GM21447 (cell line): ENCODE data around the gene CDC42EP3.

ENCODE experiments used
- ATAC-seq: cut with Tn5 transposase; IDR thresholded peaks from one replicate; pipeline ENCODE4 v1.9.1; 2021; ENCODE audit not compliant: unreplicated experiment

CDC42EP3 gene

DNA sequence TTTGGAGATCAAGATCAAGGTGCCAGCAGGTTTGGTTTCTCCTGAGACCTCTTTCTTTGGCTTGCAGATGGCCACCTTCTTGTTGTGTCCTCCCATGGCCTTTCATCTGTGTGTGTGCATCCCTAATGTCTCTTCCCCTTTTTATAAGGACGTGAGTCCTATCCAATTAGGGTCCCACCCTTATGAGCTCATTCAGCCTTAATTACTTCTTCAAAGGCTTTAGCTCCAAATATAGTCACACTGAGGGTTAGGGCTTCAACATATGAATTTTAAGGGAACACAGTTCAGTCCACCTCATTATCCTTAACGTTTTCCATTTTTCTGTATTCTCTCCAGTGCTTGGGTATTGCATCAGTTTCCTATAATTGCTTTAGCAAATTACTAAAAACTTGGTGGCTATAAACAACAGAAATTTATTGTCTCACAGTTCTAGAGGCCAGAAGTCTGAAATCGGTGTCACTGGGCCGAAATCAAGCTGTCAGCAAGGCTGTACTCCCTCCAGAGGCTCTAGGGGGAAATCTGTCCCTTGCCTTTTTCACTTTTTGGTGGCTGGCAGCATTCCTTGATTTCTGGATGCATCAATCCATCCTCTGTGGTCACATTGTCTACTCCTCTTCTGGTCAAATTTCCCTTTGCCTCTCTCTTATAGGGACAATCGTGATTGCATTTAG, 34.1 kb downstream of the CDC42EP3 start:
- ATAC-seq: no peak

DNA sequence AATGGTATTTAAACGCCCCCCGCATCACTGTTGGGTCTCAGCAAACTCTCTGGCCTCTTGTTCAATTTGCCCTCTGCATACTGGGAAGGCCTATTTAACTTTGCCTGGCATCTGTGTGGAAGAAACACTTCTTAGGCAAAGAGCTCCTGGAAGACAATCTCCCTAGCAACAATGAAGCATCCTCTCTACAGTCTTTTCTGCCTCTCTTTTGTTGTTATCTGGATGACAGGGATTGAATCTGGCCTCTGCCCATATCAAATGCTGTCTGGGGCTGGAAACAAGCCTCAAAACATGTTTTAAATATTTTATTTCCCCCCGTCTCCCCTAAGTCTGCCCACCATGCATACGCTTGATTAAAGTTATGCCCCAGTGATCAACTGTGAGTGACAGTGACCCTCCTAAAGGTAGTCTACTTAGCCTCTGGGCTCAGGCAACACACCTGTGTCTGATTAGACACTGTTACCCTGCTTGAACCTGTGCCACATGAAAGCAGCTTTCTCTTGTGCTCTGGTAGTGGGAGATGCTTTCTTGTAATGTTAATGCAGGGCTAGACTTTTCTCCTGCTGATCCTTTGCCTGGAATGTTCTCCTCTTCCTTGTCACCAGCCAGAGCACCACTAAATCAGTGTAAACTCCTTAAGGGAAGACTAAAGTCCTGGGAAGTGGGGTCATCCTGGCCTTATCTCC, 34.9 kb downstream of the CDC42EP3 start:
- ATAC-seq: no peak

DNA sequence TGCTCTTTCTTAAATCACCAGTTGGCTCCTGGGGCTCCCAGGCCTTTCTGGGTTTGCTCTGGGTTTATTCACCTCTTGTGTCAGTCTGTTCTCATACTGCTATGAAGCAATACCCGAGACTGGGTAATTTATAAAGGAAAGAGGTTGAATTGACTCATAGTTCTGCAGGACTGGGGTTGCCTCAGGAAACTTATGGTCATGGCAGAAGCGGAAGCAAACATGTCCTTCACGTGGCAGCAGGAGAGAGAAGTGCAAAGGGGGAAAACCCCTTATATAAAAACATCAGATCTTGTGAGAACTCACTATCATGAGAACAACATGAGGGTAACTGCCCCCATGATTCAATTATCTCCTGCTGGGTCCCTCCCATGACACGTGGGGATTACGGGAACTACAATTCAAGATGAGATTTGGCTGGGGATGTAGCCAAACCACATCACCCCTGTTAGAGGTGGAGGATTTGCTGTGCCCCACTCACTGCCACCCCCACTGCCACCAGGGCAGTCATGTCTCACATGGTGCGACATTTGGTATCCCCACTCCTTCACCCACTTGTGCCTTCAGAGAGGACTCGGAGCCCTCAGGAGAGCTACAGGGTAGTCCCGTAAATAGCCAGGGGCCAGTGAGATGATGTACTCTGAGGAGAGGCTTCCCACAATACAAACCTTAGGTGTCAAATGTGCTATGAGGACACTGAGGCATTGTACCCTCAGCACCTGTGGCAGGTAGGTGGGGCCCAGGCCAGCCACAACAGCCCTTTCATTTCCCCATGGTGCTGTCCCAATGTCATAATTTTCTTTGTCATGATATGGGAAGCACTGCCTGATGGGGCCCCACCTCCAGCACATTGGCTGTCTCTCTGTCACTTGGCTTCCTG, 35.7 kb downstream of the CDC42EP3 start:
- ATAC-seq: peak; percentile 83

DNA sequence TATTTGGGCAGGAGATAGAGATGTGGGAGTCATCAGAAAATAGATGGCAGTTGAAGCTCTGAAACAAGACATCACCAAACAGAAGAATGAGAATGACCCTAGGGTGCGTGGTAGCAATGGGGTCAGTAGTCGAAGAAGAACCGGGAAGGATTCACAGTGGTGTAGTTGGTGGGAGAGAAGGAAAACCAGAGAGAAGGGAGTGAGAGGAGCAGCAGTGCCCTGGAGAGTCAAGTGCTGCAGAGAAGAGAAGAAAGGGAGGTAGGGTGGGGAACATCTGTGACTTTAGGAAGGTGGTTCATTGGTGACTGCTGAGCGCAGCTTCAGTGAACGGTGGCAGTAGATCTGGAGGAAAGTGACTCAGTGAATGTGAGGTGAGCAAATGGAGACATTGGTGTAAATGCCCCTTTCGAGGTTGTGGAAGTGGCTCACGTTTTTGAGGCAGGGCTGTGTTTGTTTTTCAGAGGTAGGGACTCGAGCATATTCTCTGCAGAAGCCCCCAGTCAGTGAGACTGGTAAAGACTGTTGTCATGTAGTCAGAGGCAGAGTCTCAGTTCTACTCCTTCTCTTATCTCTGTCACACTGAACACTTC, 36.4 kb downstream of the CDC42EP3 start:
- ATAC-seq: peak; percentile 10

DNA sequence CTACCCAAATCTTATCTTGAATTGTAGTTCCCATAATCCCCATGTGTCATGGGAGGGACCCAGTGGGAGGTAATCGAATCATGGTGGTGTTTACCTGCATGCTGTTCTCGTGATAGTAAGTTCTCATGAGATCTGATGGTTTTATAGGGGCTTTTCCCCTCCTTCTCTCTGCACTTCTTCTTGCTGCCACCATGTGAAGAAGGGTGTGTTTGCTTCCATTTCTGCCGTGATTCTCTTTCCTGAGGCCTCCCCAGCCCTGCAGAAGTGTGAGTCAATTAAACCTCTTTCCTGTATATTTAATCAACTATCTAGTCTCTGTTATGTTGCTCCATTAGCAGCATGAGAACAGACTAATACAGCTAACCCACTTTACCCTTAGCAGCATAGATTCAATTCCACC, 37.6 kb downstream of the CDC42EP3 start:
- ATAC-seq: no peak

DNA sequence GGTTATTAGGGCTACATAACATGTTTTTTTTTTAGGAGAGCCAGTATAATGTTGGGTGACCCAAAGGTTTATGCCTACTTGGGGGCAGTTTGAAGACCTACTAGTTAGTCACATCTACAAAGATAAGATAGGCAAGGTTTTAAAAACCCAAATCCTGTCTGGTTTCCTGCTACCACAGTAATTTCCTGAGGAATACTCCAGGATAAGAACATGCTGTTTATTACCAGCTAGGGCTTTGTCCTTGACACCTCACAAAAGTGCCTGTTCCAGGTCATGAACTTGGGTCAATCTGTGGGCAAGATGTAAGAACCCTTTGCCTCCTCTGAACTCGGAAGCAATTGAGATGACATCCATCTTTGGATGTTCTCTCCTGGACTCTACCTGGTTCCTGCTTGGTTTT, 38.2 kb downstream of the CDC42EP3 start:
- ATAC-seq: no peak

DNA sequence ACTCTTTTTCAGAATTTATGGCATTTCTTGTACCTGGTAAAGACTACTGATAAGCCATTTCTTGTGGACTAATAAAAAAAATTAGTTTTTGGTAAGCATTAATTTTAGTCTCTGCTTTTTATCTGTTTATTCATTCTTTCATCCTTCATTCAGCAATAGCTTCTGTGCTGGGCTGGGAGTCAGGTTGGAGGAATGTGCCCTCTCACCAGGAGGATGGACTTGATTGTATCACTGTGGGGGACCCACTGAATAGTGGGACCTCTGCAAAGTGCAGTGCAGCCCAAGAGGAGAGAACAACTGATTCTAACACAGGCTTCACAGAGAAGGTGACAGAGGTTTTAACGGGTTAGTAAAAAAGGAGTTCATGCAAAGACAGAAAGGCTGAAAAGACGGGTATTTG, 39.1 kb downstream of the CDC42EP3 start:
- no peak for ATAC-seq

DNA sequence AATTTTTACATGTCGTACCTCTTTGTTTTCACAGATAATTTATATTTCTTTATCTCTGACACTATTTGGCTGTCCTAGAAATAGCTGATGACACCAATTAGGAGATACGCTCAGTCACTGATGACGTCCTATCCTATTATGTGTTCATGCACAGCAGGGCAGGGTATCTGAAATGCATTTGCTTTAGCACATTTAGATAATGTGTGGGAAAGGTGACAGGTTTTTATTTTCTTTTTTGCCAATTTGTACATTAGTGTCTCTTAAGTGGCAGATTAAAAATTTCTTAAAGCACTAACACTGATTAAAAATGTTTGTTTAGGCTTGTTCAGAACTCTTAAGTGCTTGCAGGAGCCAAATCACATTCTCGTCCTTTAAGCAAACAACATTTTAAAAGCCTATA, 39.7 kb downstream of the CDC42EP3 start:
- ATAC-seq: no peak

DNA sequence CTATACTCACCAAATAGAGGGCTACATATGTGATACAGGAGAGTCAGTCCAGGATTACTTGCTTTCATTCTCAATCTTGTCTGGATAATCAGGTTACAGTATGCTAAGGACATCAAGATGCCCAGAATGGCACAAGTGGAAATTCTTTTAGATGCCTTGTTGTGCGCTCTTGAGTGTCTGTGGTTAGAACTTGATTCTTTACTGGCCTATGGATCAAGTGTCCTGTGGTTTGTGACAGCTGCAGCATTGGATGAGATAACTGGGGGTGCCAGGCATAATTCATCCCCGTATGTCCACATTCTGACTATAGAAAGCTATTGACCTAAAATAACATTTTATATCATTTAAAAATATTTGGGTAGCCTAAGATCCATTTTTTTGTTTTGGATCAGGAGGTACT, 40.1 kb downstream of the CDC42EP3 start:
- no peak for ATAC-seq

DNA sequence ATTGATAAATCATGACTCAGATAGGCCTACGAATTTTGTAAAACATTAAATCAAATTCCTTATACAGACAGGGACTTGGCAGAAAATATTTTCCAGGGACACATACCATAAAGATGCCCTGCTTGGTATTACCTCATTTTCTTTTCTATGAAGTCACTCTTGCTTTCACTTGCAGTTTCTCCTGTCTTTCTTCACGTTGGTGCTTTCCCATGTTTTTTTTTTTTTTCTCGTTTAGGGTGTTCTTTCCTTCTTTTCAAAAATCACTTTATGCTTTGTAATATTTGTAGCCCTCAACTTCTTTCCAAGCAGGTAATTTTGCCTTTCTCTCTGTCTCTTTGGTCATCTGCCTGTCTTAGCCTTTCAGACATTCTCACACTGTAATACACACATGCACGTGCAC, 40.7 kb downstream of the CDC42EP3 start:
- no peak for ATAC-seq

DNA sequence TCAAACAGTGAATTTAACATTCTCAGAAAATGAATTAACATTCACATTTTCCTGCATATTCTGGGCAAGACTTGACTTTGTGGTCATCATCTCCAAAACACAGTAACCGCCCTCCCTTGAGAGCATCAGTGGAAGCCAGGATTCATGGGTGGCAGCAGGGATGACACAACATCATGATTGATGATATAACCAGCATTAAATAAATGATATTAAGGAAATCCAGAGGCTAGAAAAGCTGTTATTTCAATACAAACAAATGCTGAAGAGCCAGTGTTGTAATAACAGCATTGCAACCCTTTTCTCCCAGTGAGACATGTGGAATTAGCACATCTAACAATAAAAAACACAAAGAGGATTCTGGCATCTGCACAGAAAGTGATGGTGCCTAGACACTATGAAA, 41.1 kb downstream of the CDC42EP3 start:
- ATAC-seq: no peak

DNA sequence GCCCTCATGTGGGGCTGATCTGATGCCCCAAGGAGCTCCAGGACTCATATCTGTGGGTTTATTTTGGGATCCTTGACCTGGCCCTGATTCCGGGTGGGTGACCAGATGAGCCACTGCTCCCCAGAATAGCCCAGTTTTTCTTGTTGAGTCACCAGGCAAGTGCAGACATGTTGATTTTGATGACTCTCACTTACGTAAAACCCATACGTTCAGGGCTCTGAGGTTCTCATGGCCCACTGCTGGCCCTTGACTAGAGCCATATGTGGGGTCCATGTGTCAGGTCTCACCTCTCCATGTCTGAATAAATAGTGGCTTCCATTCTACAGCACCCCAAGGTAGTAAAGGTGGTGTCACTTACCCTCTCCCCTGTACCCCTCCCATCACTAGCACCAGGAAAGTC, 41.9 kb downstream of the CDC42EP3 start:
- no peak for ATAC-seq

DNA sequence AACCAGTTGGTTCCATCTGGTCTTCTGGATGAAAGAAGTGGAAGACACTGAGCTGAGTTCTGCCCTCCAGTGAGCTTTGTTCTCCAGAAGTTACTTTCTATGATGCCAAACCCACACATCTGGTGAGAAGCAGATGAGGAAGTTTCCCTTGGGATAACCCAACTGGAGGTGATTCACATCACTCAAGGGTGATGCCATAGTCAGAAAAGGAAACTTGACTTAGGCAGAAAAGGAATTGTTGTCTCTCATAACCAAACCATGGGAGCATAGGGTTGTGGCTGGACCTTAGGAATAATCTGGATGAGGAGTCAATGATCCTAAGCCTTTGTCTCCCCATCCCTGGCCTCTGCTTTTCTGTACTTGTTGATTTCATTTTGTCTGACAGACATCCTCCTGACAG, 43.7 kb downstream of the CDC42EP3 start:
- ATAC-seq: no peak

DNA sequence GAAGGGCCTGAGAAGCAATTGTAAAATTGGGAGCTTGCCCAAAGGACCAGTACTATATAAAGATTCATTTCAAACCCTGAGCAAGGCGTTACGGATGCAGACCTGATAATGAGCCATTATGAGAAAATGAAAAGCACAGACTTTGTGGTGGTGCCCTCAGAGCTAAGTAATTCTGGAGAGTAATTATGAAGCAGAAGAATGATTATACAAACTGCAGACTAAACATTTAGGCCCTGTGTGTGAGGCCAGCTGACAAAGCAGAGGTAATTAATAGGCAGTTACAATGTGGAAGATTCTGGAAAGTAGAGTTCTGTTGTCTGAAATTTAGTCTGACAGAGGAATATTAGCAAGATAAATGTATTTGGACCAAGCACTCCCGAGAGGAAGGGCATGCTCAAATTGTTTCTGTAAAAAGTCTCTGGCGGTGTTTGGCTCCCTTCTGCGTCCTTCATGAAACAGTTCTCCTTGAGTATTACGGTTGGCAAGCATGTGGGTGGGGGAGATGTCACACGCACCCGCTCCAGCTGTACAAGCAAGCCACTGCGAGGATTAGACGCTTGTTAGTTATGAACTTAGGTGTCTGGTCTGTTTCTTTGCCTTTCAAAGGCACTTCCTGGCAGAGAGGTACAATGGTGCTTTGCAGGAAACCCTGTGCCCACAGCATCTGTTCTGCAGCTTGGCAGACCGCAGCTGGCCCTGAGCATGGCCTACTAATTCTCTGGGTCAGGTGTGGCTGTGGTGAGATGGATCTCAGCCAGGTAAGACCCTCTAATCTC, 45.5 kb downstream of the CDC42EP3 start:
- peak; percentile 41 for ATAC-seq

DNA sequence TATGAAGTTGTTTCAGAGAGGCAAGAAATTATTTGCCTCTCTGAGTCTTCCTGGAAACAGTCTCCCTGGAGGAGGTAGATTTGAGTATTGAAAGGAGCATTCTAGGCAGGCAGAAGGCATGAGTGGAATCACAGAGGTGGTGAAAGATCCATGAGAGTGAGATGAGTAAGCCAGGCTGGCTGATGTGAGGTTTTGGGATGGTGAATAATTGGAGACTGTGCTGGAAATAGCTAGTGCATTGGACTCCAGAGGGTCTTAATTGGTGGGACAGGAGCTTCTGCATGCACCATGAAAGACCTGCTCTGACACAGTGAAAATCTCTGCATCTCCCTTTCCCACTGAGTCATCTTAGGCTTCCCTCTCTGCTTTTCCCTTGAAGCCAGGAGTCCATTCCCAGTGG, 46.3 kb downstream of the CDC42EP3 start:
- no peak for ATAC-seq

DNA sequence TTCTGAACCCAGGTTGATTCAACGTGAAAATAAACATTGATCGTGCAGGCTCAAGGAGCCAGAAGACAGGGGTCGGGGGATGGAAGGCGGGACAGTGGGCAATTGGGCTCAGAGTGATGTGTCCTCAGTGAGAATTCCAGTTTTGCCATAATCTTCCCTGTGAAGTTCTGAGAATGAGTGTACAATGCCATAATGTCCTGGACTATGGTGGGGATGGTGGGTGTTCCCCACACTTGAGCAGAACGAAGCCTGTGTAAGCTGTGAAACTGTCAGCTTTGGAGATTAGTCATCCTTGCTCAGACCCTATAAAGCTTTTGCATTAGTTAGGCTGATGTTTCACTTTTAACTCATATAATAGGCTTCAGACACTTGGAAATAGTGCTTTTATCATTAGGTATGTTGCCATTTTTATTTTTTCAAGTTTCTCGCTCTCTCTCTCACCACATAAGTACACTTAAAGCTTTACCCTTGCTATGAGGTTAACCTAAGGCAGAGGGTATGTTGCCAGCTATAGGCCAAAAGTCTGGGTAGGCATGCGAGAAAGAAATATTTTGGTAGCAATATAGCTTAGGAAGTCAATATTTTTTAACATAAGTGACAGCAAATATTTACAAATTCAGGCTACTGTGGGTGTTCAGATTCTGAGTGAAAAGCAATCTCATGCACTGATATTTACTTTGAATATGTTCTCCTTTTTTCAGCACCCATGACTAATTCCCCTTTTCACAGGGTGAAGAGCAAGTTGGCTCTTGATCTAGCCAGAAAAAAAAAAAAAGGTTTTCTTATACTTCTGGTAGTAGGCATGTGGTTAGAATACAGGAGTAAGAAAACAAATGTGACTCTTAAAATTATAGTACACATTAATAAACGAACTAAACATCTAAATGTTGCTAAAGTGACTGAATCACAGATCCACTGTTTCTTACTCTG, 47.2 kb downstream of the CDC42EP3 start:
- ATAC-seq: peak; percentile 84

DNA sequence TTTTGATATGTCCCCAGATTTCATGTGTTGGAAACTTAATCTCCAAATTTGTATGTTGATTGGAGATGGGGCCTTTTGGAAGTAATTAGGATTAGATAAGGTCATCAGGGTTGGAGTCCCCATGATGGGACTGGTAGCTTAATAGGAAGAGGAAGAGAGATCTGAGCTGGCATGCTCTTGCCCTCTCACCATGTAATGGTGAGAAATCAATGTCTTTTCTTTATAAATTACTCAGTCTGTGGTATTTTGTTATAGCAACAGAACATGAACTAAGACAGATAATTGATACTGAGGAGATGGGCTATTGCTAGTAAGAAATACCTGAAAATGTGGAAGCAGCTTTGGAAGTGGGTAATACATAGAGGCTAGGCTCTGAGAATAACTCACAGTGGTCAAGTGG, 48.0 kb downstream of the CDC42EP3 start:
- no peak for ATAC-seq

DNA sequence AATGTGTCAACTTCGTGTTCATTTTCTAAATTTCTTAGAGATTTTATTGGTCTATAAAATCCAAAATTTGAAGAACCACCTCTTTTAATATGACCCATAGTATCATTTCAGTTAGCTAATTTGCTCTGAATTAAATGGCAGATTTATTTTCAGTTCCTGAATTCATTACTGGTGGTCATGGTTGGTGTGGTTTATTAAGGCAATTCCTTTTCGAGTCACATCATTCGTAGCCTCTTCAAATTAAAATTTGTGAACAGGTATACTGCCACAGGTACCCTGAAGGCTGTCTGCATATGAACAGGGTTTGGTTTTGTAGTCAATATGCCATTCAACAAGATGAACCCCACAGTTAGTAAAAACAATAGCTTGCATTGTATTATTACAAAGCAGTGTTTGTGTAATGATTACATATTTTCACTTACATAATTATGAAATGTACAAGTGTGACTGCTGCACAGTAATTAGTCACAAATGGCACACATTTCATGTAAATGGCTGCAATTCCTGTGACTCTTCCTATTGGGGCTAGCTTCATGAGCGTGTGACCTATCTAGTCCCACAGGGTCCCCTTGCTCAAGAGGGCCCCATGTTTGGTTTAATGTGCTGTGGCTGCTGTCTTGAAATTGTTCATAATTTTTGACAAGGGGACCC, 48.9 kb downstream of the CDC42EP3 start:
- ATAC-seq: no peak

DNA sequence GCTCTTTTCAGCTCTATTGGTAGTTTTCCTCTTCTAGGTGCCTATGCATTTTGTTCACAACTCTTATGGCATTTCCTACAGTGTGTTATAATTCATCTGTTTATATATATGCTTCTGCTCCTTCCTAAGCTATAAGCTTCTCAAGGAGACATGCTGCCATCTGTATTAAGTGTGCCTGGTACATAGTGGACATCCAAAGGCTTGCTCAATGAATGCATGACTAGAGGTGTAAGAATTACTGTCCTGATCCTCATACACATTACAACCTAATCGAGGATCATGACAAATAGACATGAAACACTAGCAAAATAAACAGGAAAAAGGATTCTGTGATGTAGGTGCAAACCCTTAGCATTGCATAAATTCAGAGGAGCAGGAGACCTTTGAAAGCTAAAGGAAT, 50.2 kb downstream of the CDC42EP3 start:
- ATAC-seq: no peak
